Endodermal cell (in vitro differentiated cells): Measurements from ENCODE around the gene ASIC4. TPM values are rescaled to one million over a fixed set of nuclear protein-coding genes. Genes with fewer than 3 reads are reported as not detected.

Experiments used
- DNase-seq: peaks from one replicate; pipeline ENCODE4 v3.0.0-alpha.2; 2017
- H3K27ac ChIP-seq: 2 replicates; pipeline ENCODE4 v1.5.1; 2013; ENCODE audit warnings: mild to moderate bottlenecking, low read depth, low read length, moderate library complexity
- H3K27me3 ChIP-seq: 2 replicates; pipeline ENCODE4 v1.6.1; 2013; ENCODE audit warnings: mild to moderate bottlenecking, low read length, moderate library complexity; ENCODE audit not compliant: insufficient read depth, control insufficient read depth, poor library complexity, severe bottlenecking
- H3K36me3 ChIP-seq: 2 replicates; pipeline ENCODE4 v1.7.0; 2013; ENCODE audit warnings: mild to moderate bottlenecking, low read length, moderate library complexity; ENCODE audit not compliant: control insufficient read depth, insufficient read depth
- H3K4me1 ChIP-seq: one replicate; pipeline ENCODE4 v1.7.0; 2013; ENCODE audit warnings: low read length; ENCODE audit not compliant: control insufficient read depth, insufficient read depth
- H3K4me3 ChIP-seq: 2 replicates; pipeline ENCODE4 v1.5.1; 2013; ENCODE audit warnings: mild to moderate bottlenecking, low read length, moderate library complexity
- H3K9ac ChIP-seq: 2 replicates; pipeline ENCODE4 v1.6.1; 2013; ENCODE audit warnings: mild to moderate bottlenecking, low read length, moderate library complexity; ENCODE audit not compliant: poor library complexity, severe bottlenecking; ENCODE audit errors: extremely low read depth
- H3K9me3 ChIP-seq: 2 replicates; pipeline ENCODE4 v1.6.1; 2013; ENCODE audit warnings: mild to moderate bottlenecking, low read length, moderate library complexity; ENCODE audit not compliant: control insufficient read depth
- H3K27ac Mint-ChIP-seq: 2 replicates; pipeline ENCODE4 v1.8.0; 2020; ENCODE audit warnings: mixed read lengths
- H3K27me3 Mint-ChIP-seq: 2 replicates; pipeline ENCODE4 v1.8.0; 2021; ENCODE audit warnings: mild to moderate bottlenecking, mixed read lengths; ENCODE audit not compliant: insufficient read depth
- H3K36me3 Mint-ChIP-seq: 2 replicates; pipeline ENCODE4 v1.8.0; 2020; ENCODE audit warnings: low read depth, mixed read lengths
- H3K4me1 Mint-ChIP-seq: 2 replicates; pipeline ENCODE4 v1.8.0; 2020; ENCODE audit warnings: mixed read lengths
- H3K4me3 Mint-ChIP-seq: 2 replicates; pipeline ENCODE4 v1.8.0; 2020; ENCODE audit warnings: mild to moderate bottlenecking, moderate library complexity, mixed read lengths
- H3K9me3 Mint-ChIP-seq: 2 replicates; pipeline ENCODE4 v1.8.0; 2020; ENCODE audit warnings: mild to moderate bottlenecking, mixed read lengths
- WGBS, 2 experiments: methylation state at CpG; one replicate each; pipeline versions ENCODE4 v1.1.5 to v1.1.7; 2013; ENCODE audit warnings: missing lambda C conversion rate in 2 of 2, mixed read lengths in 1 of 2; ENCODE audit not compliant: insufficient coverage in 1 of 2, insufficient read length in 1 of 2; 5-methylcytosine and 5-hydroxymethylcytosine counted together
- total RNA-seq, 2 donors: library from RNA; stranded (reverse); fragmentation: NEBNext Ultra II Directional in 1 of 2; extraction: Animal tissue kit (Norgen Biotek cat#: 25700) in 1 of 2; gene quantifications; 2 replicates in 1 of 2; 3 replicates in 1 of 2; pipeline ENCODE4 v1.2.1, GENCODE V29; 2021
- TF ChIP-seq, protein P1 (sequence below): fragments of 200-600 bp; sonication (generic); conservative IDR thresholded peaks from 2 replicates; pipeline ENCODE4 v1.5.0; 2021; ENCODE audit warnings: antibody characterized with exemption, mild to moderate bottlenecking

Gene ASIC4
- total RNA-seq, 2 donors from 2014 or later, result 0.29 to 1.00 TPM

DNA sequence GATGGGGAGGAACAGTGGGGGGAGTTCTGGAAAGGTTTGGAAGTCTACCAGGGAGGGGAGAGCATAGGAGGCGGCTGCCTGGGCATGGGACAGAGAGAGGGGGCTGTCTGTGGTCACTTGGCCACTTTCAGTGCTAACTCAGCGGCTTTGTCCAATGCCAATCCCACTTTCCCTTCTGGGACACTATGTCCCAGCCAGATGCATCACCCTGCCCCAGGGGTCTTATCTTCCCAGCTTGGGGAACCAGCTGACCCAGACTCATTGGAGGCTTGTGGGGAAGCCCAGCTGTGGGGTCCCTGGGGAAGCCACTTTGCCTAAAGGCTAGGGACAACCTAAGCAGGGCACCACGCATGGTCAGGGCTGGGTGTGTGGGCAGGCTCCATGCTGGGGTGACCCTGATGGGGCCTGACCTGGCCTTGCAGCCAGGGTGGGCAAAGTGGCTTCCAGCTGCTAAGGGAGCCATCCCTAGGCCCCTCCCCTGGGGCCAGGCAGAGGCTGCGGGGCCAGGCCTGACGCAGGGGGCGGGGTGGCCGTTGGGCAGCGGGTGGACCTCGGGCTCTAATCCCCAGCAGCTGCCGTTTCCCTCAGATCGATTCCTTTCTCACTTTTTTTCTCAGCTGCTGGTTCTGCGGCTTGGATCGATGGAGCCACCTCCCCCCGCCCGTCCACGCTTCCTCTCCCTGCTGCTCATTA lies 1.6 kb upstream of the ASIC4 start:
- H3K27ac ChIP-seq, result no peak overlapping the region
- no peak overlapping the region for H3K27ac Mint-ChIP-seq
- peaks cover 9% of the 10 kb centered on the region for H3K4me1 ChIP-seq
- no peaks in the 10 kb centered on the region for H3K36me3 ChIP-seq
- H3K36me3 Mint-ChIP-seq, result no peaks in the 10 kb centered on the region
- H3K9me3 Mint-ChIP-seq, result peaks cover 3% of the 10 kb centered on the region
- H3K4me1 Mint-ChIP-seq, result peaks cover 27% of the 10 kb centered on the region
- peak overlapping the region; percentile 41 for H3K4me3 Mint-ChIP-seq
- WGBS, 2 experiments, result 46 to 50% methylated on average over 13 to 16 of the region's 16 CpGs
- H3K27me3 ChIP-seq, result peaks cover 54% of the 10 kb centered on the region
- H3K27me3 Mint-ChIP-seq, result peaks cover 77% of the 10 kb centered on the region
- H3K9me3 ChIP-seq, result no peaks in the 10 kb centered on the region
- DNase-seq, result peak; percentile 55
- TF ChIP-seq, protein P1, sequence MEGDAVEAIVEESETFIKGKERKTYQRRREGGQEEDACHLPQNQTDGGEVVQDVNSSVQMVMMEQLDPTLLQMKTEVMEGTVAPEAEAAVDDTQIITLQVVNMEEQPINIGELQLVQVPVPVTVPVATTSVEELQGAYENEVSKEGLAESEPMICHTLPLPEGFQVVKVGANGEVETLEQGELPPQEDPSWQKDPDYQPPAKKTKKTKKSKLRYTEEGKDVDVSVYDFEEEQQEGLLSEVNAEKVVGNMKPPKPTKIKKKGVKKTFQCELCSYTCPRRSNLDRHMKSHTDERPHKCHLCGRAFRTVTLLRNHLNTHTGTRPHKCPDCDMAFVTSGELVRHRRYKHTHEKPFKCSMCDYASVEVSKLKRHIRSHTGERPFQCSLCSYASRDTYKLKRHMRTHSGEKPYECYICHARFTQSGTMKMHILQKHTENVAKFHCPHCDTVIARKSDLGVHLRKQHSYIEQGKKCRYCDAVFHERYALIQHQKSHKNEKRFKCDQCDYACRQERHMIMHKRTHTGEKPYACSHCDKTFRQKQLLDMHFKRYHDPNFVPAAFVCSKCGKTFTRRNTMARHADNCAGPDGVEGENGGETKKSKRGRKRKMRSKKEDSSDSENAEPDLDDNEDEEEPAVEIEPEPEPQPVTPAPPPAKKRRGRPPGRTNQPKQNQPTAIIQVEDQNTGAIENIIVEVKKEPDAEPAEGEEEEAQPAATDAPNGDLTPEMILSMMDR, result no peak
- H3K4me3 ChIP-seq, result no peak overlapping the region
- no peak overlapping the region for H3K9ac ChIP-seq

DNA sequence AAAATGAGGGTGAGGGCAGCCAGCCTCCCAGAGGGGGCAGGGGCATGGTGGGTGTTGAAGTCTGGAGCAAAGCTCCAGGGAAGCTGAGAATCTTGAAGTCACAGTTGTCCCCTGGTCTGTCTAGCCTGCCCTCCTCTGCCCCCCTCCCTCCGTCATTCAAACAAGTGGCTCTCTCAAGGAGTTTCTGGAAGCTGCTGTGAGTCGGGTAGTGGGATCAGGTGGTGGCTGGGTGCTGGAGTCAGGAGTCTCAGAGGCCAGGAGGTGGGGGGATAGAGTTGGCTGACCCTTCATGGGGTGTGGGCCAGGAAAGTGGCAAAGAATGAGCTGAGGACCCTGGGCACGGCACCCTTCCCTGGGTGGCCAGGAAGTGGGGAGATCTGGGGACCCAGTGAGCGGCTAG lies 495 bp upstream of the ASIC4 start:
- H3K4me3 ChIP-seq, result peak overlapping the region; percentile 15
- no peaks in the 10 kb centered on the region for H3K36me3 ChIP-seq
- TF ChIP-seq, protein P1, result no peak
- H3K27me3 Mint-ChIP-seq, result peaks cover 87% of the 10 kb centered on the region
- peaks cover 9% of the 10 kb centered on the region for H3K4me1 ChIP-seq
- H3K9ac ChIP-seq, result no peak overlapping the region
- no peak overlapping the region for H3K27ac ChIP-seq
- DNase-seq, result peak; percentile 54
- no peak overlapping the region for H3K27ac Mint-ChIP-seq
- WGBS, 2 experiments, result 40 to 58% methylated on average over 2 to 4 of the region's 4 CpGs
- no peaks in the 10 kb centered on the region for H3K36me3 Mint-ChIP-seq
- peaks cover 28% of the 10 kb centered on the region for H3K4me1 Mint-ChIP-seq
- H3K9me3 Mint-ChIP-seq, result peaks cover 3% of the 10 kb centered on the region
- H3K27me3 ChIP-seq, result peaks cover 58% of the 10 kb centered on the region
- no peaks in the 10 kb centered on the region for H3K9me3 ChIP-seq
- H3K4me3 Mint-ChIP-seq, result peak overlapping the region; percentile 41

DNA sequence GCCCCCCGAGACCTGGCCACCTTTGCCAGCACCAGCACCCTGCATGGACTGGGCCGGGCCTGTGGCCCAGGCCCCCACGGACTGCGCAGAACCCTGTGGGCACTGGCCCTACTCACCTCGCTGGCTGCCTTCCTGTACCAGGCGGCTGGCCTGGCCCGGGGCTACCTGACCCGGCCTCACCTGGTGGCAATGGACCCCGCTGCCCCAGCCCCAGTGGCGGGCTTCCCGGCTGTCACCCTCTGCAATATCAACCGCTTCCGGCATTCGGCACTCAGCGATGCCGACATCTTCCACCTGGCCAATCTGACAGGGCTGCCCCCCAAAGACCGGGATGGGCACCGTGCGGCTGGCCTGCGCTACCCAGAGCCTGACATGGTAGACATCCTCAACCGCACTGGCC lies 554 bp downstream of the ASIC4 start:
- Mint-ChIP-seq H3K36me3 (no peaks in the 10 kb centered on the region), H3K27me3 (peaks cover 86% of the 10 kb centered on the region), H3K27ac (no peak overlapping the region), H3K4me3 (no peak overlapping the region), H3K9me3 (peaks cover 3% of the 10 kb centered on the region), H3K4me1 (peaks cover 25% of the 10 kb centered on the region)
- DNase-seq, result no peak
- Histone ChIP-seq H3K4me3 (no peak overlapping the region), H3K36me3 (no peaks in the 10 kb centered on the region), H3K27ac (no peak overlapping the region), H3K9ac (no peak overlapping the region), H3K4me1 (peaks cover 5% of the 10 kb centered on the region), H3K9me3 (no peaks in the 10 kb centered on the region), H3K27me3 (peaks cover 58% of the 10 kb centered on the region)
- WGBS, 2 experiments, result 93 to 94% methylated on average over 8 to 21 of the region's 21 CpGs
- TF ChIP-seq, protein P1, result no peak
